Esophagus muscularis mucosa (tissue), 4 donors: ENCODE measurements around the gene CPXM1. TPM values are rescaled to one million over a fixed set of nuclear protein-coding genes. Genes with fewer than 3 reads are reported as not detected.
A peak's percentile ranks its signal among the peaks of the same experiment; 100 is the strongest.

Source experiments
- DNase-seq: peaks from one replicate; pipeline ENCODE4 v3.0.0-alpha.2; 2017; ENCODE audit errors: extremely low spot score
- H3K27ac ChIP-seq, 4 donors: fragments of 200-600 bp; sonication (generic); replicated peaks in 1 of 4; 1 replicate in 3 of 4; 2 replicates in 1 of 4; pipeline ENCODE4 v1.5.1; 2016 to 2019; ENCODE audit warnings: mild to moderate bottlenecking in 1 of 4
- H3K27me3 ChIP-seq, 4 donors: fragments of 200-600 bp; sonication (generic); one replicate each; pipeline versions ENCODE4 v1.5.1 to v1.6.0; 2016 to 2019
- H3K36me3 ChIP-seq, 4 donors: fragments of 200-600 bp; sonication (generic); one replicate each; pipeline ENCODE4 v1.5.1; 2016 to 2019
- H3K4me1 ChIP-seq, 4 donors: fragments of 200-600 bp; sonication (generic); one replicate each; pipeline ENCODE4 v1.5.1; 2016 to 2019
- H3K4me3 ChIP-seq, 4 donors: fragments of 200-600 bp; sonication (generic); 1 replicate in 2 of 4; 2 replicates in 2 of 4; pipeline ENCODE4 v1.5.1; 2016 to 2019; ENCODE audit warnings: mild to moderate bottlenecking in 4 of 4, moderate library complexity in 1 of 4
- H3K9me3 ChIP-seq, 4 donors: fragments of 200-600 bp; sonication (generic); 1 replicate in 3 of 4; 2 replicates in 1 of 4; pipeline ENCODE4 v1.5.1; 2016 to 2019
- EP300 ChIP-seq: sonication (generic); formaldehyde crosslinking; IDR thresholded peaks from one replicate; pipeline ENCODE4 v1.6.1; 2017; ENCODE audit warnings: antibody characterized with exemption
- POLR2A ChIP-seq: fragments of 450-650 bp; IDR thresholded peaks from one replicate; pipeline ENCODE4 v1.6.1; 2017; ENCODE audit warnings: antibody characterized with exemption, moderate library complexity, mild to moderate bottlenecking, low read depth
- POLR2AphosphoS5 ChIP-seq, 2 donors: sonication (generic); formaldehyde crosslinking; IDR thresholded peaks; one replicate each; pipeline ENCODE4 v1.6.1; 2017; ENCODE audit warnings: antibody characterized with exemption in 2 of 2
- WGBS: methylation state at CpG from one replicate; pipeline ENCODE4 v1.1.5; 2018; 5-methylcytosine and 5-hydroxymethylcytosine counted together
- intact Hi-C: fragments of 100-400 bp; cut with DNase I; formaldehyde crosslinking; loops from one replicate; pipeline ENCODE4 v1.15.1; 2023
- total RNA-seq, 4 donors: library from RNA; depleted of rRNA; stranded (reverse); fragments of >200 nt; gene quantifications; one replicate each; pipeline versions ENCODE4 v1.1.0 to v1.2.1, GENCODE V29; 2016
- TF ChIP-seq, protein P1 (sequence below), 3 experiments: fragments of 200-600 bp in 2 of 3; fragments of 450-650 bp in 1 of 3; sonication (generic) in 2 of 3; IDR thresholded peaks; one replicate each; pipeline ENCODE4 v1.5.1; 2017 to 2019; ENCODE audit warnings: antibody characterized with exemption in 3 of 3, mild to moderate bottlenecking in 2 of 3, moderate library complexity in 1 of 3

Gene CPXM1
- total RNA-seq, 4 donors from 2014 or later: 0.17 to 1.3 (median 0.45) TPM; not detected in 1

DNA sequence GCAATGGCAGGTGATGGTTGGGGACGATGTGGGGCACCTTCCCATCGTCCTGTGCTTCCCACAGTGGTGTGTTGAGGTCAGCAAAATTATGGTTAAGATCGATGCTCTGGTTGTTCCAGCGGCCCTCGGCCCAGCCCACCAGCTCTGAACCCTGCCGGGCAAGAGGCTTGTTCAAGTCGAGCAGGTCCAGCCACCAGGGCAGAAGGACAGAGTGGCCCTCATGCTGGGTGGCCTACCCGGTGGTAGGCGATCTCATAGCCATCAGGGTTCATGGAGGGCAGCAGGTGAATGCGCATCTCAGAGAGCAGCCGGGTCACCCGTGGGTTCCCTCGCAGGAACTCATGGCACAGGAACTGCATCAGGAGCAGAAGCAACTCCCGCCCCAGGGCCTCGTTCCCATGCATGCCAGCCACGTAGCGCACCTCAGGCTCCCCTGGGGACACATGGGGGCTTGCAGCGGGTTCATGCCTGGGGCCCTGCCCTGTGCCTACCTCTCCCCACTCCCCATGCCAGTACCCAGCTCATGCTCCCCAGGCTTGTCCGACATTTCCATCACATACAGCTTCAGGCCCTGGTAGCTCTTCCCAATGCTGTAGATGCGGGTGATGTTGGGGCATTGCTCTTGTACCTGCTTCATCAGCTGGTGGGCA lies 4.3 kb downstream of the CPXM1 start:
- no peaks in the 10 kb centered on the region for H3K9me3 ChIP-seq
- no peak for DNase-seq
- intact Hi-C loops: no loop called here
- peaks cover 0 to 22% (median 18%) of the 10 kb centered on the region in 4 donors for H3K4me1 ChIP-seq
- H3K36me3 ChIP-seq: no peaks in the 10 kb centered on the region
- no peak for TF ChIP-seq EP300
- 91% methylated on average over 9 of the region's 20 CpGs for WGBS
- H3K4me3 ChIP-seq: no peak overlapping the region
- H3K27ac ChIP-seq: no peak overlapping the region
- peaks cover 0 to 77% (median 18%) of the 10 kb centered on the region in 4 donors for H3K27me3 ChIP-seq

DNA sequence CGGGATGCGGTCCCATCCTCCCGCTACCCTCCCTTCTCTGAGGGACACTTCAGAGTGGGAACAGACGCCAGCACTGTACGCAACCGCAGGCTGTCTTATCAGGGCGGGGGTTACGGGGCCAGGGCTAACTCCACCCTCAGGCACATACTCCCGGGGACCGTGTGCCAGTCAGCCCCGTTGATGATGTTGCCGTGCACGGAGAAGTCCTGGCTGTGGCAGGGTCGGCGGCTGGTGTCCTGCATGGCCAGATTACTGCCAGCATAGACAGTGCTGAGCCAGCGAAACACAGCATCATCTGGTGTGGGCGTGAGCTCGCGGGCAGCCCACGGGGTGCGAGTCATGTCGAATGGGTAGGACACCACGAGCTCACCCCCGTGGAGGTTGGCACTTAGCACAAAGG lies 5.0 kb downstream of the CPXM1 start:
- H3K36me3 ChIP-seq: no peaks in the 10 kb centered on the region
- peaks cover 0 to 73% (median 11%) of the 10 kb centered on the region in 4 donors for H3K27me3 ChIP-seq
- H3K4me3 ChIP-seq: no peak overlapping the region
- no peak for DNase-seq
- TF ChIP-seq POLR2A: no peak
- no peak for TF ChIP-seq POLR2AphosphoS5 (IDR thresholded peaks at IDR 0.05)
- TF ChIP-seq, protein P1, sequence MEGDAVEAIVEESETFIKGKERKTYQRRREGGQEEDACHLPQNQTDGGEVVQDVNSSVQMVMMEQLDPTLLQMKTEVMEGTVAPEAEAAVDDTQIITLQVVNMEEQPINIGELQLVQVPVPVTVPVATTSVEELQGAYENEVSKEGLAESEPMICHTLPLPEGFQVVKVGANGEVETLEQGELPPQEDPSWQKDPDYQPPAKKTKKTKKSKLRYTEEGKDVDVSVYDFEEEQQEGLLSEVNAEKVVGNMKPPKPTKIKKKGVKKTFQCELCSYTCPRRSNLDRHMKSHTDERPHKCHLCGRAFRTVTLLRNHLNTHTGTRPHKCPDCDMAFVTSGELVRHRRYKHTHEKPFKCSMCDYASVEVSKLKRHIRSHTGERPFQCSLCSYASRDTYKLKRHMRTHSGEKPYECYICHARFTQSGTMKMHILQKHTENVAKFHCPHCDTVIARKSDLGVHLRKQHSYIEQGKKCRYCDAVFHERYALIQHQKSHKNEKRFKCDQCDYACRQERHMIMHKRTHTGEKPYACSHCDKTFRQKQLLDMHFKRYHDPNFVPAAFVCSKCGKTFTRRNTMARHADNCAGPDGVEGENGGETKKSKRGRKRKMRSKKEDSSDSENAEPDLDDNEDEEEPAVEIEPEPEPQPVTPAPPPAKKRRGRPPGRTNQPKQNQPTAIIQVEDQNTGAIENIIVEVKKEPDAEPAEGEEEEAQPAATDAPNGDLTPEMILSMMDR (IDR thresholded peaks at IDR 0.05): no peak
- no peak for TF ChIP-seq EP300
- no CpG with 5 or more reads among the region's 24 CpGs for WGBS
- H3K4me1 ChIP-seq: peaks cover 0 to 15% (median 13%) of the 10 kb centered on the region in 4 donors
- no peak overlapping the region for H3K27ac ChIP-seq
- no peaks in the 10 kb centered on the region for H3K9me3 ChIP-seq
- intact Hi-C loops: no loop called here

DNA sequence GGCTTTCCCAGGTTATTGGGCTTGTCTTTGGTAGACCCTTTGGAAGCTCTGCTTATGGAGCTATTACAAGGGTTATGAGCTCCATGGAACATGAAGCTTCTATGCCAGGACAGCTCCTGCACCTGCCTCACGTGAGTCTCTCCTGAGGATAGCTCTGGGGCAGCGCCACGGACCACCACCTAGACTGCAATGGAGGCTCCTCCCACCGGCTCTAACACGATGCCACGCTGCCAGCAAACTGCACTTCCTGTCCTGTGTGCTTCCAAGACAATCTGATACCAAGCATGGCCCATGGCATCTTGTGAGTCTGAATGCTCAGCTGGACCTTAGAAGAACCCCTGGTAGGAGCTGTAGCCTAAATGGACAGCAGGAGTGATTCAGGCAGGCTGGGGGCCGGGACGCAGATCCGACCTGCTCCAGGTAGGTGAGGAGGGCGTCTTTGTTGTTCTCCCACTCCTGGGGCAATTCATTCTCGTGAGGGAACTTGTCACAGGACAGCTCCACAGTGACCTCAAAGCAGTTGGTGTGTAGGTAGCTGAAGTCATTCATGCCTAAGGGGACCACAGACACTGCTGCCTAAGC lies 5.5 kb downstream of the CPXM1 start:
- Histone ChIP-seq H3K36me3 (no peaks in the 10 kb centered on the region), H3K4me3 (no peak overlapping the region), H3K4me1 (peaks cover 0 to 10% (median 8%) of the 10 kb centered on the region in 4 donors), H3K27ac (no peak overlapping the region), H3K9me3 (no peaks in the 10 kb centered on the region), H3K27me3 (peaks cover 0 to 70% (median 7%) of the 10 kb centered on the region in 4 donors)
- 82% methylated on average over 6 of the region's 11 CpGs for WGBS
- TF ChIP-seq, protein P1 (IDR thresholded peaks at IDR 0.05): no peak
- TF ChIP-seq POLR2A (no peak), EP300 (no peak), POLR2AphosphoS5 (IDR thresholded peaks at IDR 0.05) (no peak)
- intact Hi-C loops: no loop called here
- DNase-seq: peak; percentile 89

DNA sequence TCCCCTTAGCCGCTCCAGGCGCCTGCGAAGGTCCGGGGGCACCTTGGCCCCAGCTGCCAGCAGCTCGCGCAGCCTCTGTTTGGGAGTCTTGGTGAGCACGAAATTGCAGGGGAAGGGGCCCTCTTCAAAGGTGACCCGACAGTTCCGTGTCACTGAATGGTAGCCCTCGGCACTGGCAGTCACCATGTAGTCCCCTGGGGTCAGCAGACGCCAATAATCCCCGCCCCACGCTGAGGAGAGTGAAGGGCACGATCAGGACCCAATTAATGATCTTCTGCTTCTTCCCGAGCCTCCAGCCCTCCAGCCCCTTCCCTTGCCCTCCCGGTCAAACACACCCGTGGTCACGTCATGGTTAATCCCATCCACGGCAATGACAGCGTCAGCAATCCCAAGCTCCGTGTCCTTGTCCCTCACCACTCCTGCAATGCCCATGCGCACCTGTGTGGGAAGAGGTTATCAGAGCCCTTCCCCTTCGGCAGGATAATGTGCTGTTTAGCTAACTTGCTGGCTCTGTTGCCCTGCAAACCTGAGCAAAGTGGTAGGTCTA lies 6.2 kb downstream of the CPXM1 start:
- TF ChIP-seq POLR2AphosphoS5 (IDR thresholded peaks at IDR 0.05): no peak
- TF ChIP-seq POLR2A: no peak
- no peak for TF ChIP-seq EP300
- TF ChIP-seq, protein P1 (IDR thresholded peaks at IDR 0.05): no peak
- H3K4me3 ChIP-seq: no peak overlapping the region
- peaks cover 0 to 3% (median 1%) of the 10 kb centered on the region in 4 donors for H3K4me1 ChIP-seq
- 90% methylated on average over 23 of the region's 23 CpGs for whole genome bisulfite sequencing
- intact Hi-C loops: no loop called here
- H3K36me3 ChIP-seq: no peaks in the 10 kb centered on the region
- no peak overlapping the region for H3K27ac ChIP-seq
- no peak for DNase-seq
- H3K9me3 ChIP-seq: no peaks in the 10 kb centered on the region
- peaks cover 0 to 70% (median 5%) of the 10 kb centered on the region in 4 donors for H3K27me3 ChIP-seq

DNA sequence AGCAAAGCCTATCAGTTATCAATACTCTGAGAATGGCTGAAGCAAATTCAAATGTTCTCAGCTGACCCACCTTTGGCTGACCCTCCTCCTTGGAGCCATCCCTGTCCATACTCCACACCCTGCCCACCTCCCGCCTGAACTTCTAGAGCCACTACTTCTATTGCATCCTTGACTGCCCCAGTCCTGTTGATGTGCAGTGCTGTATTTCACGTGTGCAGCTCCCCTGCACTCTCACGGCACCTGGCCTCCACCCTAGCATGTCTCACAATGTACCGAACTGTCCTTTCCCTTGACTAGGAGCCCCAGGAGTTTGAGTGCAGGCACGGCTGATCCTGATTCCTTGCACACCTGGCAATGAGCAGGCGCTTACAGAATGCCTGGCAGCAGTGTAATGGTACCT lies 7.0 kb downstream of the CPXM1 start:
- intact Hi-C loops: no loop called here
- WGBS: 88% methylated on average over 5 of the region's 6 CpGs
- H3K4me1 ChIP-seq: no peaks in the 10 kb centered on the region
- peaks cover 0 to 68% (median 5%) of the 10 kb centered on the region in 4 donors for H3K27me3 ChIP-seq
- no peak overlapping the region for H3K4me3 ChIP-seq
- no peak overlapping the region for H3K27ac ChIP-seq
- no peaks in the 10 kb centered on the region for H3K36me3 ChIP-seq
- no peak for DNase-seq
- TF ChIP-seq, protein P1 (IDR thresholded peaks at IDR 0.05): no peak
- TF ChIP-seq POLR2AphosphoS5 (IDR thresholded peaks at IDR 0.05) (no peak), EP300 (no peak), POLR2A (no peak)
- H3K9me3 ChIP-seq: no peaks in the 10 kb centered on the region
